Peyer's patch (tissue), 4 donors: ENCODE data around the gene SKI. TPM values are rescaled to one million over a fixed set of nuclear protein-coding genes. Genes with fewer than 3 reads are reported as not detected.

Experiments used
- DNase-seq, 3 donors: peaks; one replicate each; pipeline ENCODE4 v3.0.0-alpha.2; 2017 to 2019
- H3K27ac ChIP-seq, 4 donors: fragments of 200-600 bp; sonication (generic); one replicate each; pipeline ENCODE4 v1.5.1; 2016 to 2019
- H3K27me3 ChIP-seq, 2 donors: fragments of 200-600 bp; sonication (generic); one replicate each; pipeline ENCODE4 v1.5.1; 2019
- H3K36me3 ChIP-seq, 3 donors: fragments of 200-600 bp; sonication (generic); one replicate each; pipeline ENCODE4 v1.5.1; 2016 to 2019
- H3K4me1 ChIP-seq, 4 donors: fragments of 200-600 bp; sonication (generic); one replicate each; pipeline ENCODE4 v1.5.1; 2016 to 2019
- H3K4me3 ChIP-seq, 4 donors: fragments of 200-600 bp; sonication (generic); 1 replicate in 3 of 4; 2 replicates in 1 of 4; pipeline ENCODE4 v1.5.1; 2016 to 2019; ENCODE audit warnings: mild to moderate bottlenecking in 1 of 4
- H3K9me3 ChIP-seq, 4 donors: fragments of 200-600 bp; sonication (generic); one replicate each; pipeline ENCODE4 v1.5.1; 2016 to 2019; ENCODE audit warnings: mild to moderate bottlenecking in 1 of 4
- POLR2A ChIP-seq, 2 donors: fragments of 450-650 bp; IDR thresholded peaks; one replicate each; pipeline ENCODE4 v1.5.1; 2017; ENCODE audit warnings: antibody characterized with exemption in 2 of 2, mild to moderate bottlenecking in 2 of 2, moderate library complexity in 2 of 2
- total RNA-seq, 4 donors: library from RNA; depleted of rRNA; stranded (reverse); fragments of >200 nt; gene quantifications; one replicate each; pipeline ENCODE4 v1.1.0, GENCODE V29; 2016
- TF ChIP-seq, protein P1 (sequence below), 6 experiments: fragments of 450-650 bp in 4 of 6; fragments of 200-600 bp in 2 of 6; sonication (generic) in 1 of 6; IDR thresholded peaks; one replicate each; pipeline ENCODE4 v1.5.1; 2017 to 2019; ENCODE audit warnings: antibody characterized with exemption in 6 of 6, mild to moderate bottlenecking in 3 of 6, moderate library complexity in 1 of 6

Gene SKI
- total RNA-seq, 4 donors from 2014 or later: 20.1 to 41.5 (median 37.1) TPM

- H3K4me1 ChIP-seq: peaks cover 6 to 43% (median 14%) of the 10 kb centered on the region in 4 donors
- H3K36me3 ChIP-seq: no peaks in the 10 kb centered on the region
- H3K4me3 ChIP-seq: peak overlapping the region; percentile 2 to 35 (median 18)
- peak overlapping the region; percentile 72 to 91 (median 80) for H3K27ac ChIP-seq
- H3K27me3 ChIP-seq: no peaks in the 10 kb centered on the region
- H3K9me3 ChIP-seq: no peaks in the 10 kb centered on the region
- peak; percentile 54 to 92 (median 91) for DNase-seq
- TF ChIP-seq, protein P1, sequence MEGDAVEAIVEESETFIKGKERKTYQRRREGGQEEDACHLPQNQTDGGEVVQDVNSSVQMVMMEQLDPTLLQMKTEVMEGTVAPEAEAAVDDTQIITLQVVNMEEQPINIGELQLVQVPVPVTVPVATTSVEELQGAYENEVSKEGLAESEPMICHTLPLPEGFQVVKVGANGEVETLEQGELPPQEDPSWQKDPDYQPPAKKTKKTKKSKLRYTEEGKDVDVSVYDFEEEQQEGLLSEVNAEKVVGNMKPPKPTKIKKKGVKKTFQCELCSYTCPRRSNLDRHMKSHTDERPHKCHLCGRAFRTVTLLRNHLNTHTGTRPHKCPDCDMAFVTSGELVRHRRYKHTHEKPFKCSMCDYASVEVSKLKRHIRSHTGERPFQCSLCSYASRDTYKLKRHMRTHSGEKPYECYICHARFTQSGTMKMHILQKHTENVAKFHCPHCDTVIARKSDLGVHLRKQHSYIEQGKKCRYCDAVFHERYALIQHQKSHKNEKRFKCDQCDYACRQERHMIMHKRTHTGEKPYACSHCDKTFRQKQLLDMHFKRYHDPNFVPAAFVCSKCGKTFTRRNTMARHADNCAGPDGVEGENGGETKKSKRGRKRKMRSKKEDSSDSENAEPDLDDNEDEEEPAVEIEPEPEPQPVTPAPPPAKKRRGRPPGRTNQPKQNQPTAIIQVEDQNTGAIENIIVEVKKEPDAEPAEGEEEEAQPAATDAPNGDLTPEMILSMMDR (IDR thresholded peaks at IDR 0.05): peak in 5 of 6 experiments; percentile 9 to 65 (median 41)
- no peak for TF ChIP-seq POLR2A (IDR thresholded peaks at IDR 0.05)
Measured at GRCh38 chr1:2212532-2213491, 15.3 kb upstream of the SKI start.

GRCh38 chr1:2213576-2214505 lies 14.3 kb upstream of the SKI start:
- Histone ChIP-seq H3K4me1 (peaks cover 4 to 33% (median 14%) of the 10 kb centered on the region in 4 donors), H3K36me3 (no peaks in the 10 kb centered on the region), H3K9me3 (no peaks in the 10 kb centered on the region), H3K27me3 (no peaks in the 10 kb centered on the region), H3K4me3 (peak overlapping the region in 2 of 4 donors; percentile 18 to 35), H3K27ac (peak overlapping the region; percentile 72 to 91 (median 80))
- TF ChIP-seq POLR2A (IDR thresholded peaks at IDR 0.05): no peak
- TF ChIP-seq, protein P1 (IDR thresholded peaks at IDR 0.05): no peak
- no peak for DNase-seq

GRCh38 chr1:2214541-2215241 lies 13.4 kb upstream of the SKI start:
- H3K4me1 ChIP-seq: peaks cover 4 to 30% (median 14%) of the 10 kb centered on the region in 4 donors
- H3K27me3 ChIP-seq: no peaks in the 10 kb centered on the region
- H3K36me3 ChIP-seq: no peaks in the 10 kb centered on the region
- H3K9me3 ChIP-seq: no peaks in the 10 kb centered on the region
- H3K27ac ChIP-seq: peak overlapping the region; percentile 72 to 91 (median 80)
- TF ChIP-seq, protein P1 (IDR thresholded peaks at IDR 0.05): no peak
- no peak for TF ChIP-seq POLR2A (IDR thresholded peaks at IDR 0.05)
- H3K4me3 ChIP-seq: no peak overlapping the region
- DNase-seq: no peak

DNA sequence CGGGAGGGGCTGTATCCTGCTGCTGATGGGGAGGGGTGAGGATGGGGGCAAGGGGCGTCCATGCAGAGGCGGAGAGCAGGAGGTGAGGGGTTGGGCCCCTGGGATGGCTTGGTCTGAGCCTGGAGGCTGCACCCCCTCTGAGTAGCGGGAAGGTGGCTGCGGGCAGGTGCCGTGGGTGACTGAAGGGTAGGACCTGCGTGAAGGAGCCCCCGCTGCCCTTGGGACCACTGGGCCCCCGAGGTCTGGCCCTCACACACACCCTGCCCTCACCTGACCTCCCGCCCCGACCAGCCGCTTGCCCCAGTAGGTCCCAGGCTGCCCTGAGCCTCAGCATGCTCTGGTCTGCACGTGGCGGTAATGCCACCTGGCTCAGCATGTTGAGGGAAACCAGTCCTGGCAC lies 12.8 kb upstream of the SKI start:
- H3K27me3 ChIP-seq: no peaks in the 10 kb centered on the region
- H3K4me3 ChIP-seq: no peak overlapping the region
- DNase-seq: no peak
- TF ChIP-seq, protein P1 (IDR thresholded peaks at IDR 0.05): no peak
- no peaks in the 10 kb centered on the region for H3K9me3 ChIP-seq
- H3K4me1 ChIP-seq: peaks cover 4 to 30% (median 14%) of the 10 kb centered on the region in 4 donors
- H3K36me3 ChIP-seq: no peaks in the 10 kb centered on the region
- peak overlapping the region in 2 of 4 donors; percentile 82 to 91 for H3K27ac ChIP-seq
